G401 (cell line): Measurements from ENCODE around the gene CLIC5. TPM values are rescaled to one million over a fixed set of nuclear protein-coding genes. Genes with fewer than 3 reads are reported as not detected.

Experiments used
- DNase-seq: peaks from one replicate; pipeline ENCODE4 v3.0.0-alpha.2; 2015; ENCODE audit warnings: low spot score
- in situ Hi-C: cut with HindIII; loops from 2 replicates; pipeline ENCODE4 v1.10.0; 2016; ENCODE audit warnings: low sequenced_read_pairs, mixed read lengths
- total RNA-seq: library from RNA; depleted of rRNA; stranded (reverse); fragments of >200 nt; shearing (Covaris generic); gene quantifications from 2 replicates; pipeline ENCODE4 v1.2.3, GENCODE V29; 2014; rRNA removed

CLIC5 gene
- total RNA-seq: not detected in 2 replicates

DNA sequence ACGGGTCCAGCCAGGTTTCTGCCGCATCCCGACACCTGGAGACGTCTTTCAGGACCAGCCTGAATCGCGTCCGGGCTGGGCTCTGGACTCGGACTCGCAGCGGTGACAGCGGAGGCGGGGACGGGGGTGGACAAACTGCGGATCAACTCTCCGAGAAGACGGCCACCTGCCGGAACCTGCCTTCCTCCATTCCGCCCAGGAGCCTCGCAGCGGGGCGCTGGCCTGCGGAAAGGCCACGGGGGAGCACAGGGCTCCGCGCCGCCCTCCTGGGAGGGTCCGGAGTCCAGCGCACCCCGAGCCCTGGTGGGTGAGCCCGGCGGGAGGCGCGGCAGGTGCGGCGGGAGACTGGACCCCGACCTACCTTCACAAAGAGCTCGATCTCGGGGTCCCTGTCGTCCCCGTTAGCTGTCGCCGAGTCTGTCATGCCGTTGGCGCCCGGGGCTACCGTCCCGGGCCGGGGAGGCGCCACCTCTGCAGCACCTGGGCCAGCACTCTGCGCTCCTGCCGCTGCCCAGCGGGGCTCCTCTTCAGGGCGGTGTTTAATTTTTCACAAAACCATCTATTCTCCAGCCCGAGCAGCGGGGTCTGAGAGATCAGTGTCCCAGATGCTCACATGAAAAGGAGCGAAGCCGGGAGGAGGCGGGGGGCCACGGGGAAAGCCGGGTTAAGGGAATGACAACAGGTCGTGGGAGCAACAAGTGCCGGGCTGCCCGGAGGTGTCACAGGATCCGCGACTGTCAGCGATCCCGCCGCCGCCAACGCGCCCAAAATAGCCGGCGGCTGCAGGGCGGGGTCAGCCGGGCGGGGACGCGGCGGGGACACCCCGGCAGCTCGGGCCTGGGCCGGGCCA lies at the start of gene CLIC5:
CLIC5 (minus strand) TSS at position 742 of the 850 bp plus-strand sequence; CDS start at position 424, 318 bp downstream.
- DNase-seq: no peak
- in situ Hi-C loops: no loop called here

DNA sequence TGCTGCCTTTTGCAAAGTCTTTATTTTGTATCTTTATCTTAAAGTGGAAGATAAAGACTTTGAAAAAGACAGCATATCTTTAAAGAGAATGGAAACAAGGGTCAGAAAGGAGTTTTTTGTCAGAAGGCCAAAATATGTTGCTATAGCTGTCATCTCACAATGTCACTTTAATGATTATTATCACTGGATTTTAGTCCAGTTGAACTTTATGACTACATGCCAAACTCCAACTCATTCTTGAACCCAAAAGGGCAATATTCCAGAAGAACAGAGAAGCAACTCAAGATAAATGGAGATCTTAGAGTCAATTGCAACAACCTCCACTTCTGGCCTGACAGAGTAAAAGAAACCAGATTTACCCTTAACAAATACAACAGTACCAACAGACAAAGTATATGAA lies 47.3 kb upstream of the CLIC5 start:
- in situ Hi-C loops: no loop called here
- DNase-seq: no peak

DNA sequence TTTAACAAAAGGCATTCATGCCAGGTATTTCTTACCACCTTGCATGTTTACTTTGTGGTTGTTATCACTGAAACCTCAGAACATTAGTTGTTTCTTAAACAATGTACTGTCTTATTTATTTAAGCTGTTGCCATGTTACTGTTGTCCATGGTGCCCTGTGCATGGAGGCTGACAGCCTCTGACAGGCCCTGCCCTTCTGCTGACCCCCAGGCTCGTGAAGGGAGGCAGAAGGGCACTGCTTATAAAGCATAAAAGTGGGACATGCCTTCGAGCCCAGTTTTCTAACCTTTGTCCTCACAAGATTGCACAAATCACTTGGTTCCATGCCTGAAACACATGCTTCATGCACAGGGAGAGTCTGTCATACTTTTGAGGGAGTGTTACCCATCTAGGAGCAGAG lies 46.7 kb upstream of the CLIC5 start:
- in situ Hi-C loops: no loop called here
- no peak for DNase-seq

DNA sequence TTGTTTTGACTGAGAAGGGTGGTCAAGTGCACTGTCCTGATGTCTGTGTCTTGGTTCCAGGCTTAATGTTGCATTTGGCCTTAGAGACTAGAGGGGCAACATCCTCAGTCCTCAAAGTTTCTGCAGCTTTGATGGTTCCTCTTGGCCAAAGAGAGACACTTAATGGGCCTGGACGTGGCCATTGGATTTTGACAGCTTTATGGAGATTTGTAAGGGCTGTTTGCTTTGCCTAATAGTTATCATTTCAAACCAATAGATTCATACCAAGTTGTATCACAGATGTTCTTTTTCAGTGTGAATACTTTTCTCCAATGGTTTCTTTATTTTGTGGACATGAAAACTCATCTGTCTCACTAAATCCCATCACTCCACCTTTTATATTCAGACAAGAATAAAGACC lies 45.8 kb upstream of the CLIC5 start:
- in situ Hi-C loops: no loop called here
- no peak for DNase-seq

DNA sequence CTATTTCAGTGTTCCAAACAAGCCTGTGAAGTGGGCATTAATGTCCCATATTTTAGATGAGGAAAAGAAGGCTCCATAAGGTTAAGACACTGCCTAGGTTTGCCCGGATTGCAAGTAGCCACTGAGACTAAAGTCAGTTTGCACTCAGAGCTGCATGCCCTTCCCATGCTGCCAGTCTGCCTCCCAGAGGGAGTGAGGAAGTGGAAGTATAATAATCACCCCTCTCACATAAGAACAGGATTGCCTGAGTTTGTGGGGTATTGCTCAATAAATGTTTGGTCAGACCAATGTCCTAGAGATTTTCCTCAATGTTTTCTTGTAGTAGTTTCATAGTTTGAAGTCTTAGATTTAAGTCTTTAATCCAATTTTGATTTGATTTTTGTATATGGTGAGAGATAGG lies 43.9 kb upstream of the CLIC5 start:
- in situ Hi-C loops: no loop called here
- DNase-seq: no peak

DNA sequence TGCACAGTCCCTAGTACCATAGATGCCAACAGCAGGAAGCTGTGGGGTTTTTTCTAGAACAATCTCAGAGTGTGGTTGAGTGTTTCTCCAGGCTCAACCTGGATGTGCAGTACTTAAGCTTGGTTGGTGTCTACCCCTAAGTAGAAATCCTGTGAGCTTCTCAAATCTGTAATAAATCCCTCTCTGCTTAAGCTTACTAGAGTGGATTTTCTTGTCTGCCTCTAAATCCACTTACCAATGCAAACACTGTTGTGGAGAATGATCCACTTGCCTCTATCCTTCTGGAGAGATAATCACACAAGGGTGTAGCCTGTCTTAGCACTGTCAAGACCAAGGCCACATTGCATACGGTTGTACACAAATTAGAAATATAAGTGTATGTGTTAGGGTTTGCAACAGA lies 43.3 kb upstream of the CLIC5 start:
- DNase-seq: no peak
- in situ Hi-C loops: no loop called here

DNA sequence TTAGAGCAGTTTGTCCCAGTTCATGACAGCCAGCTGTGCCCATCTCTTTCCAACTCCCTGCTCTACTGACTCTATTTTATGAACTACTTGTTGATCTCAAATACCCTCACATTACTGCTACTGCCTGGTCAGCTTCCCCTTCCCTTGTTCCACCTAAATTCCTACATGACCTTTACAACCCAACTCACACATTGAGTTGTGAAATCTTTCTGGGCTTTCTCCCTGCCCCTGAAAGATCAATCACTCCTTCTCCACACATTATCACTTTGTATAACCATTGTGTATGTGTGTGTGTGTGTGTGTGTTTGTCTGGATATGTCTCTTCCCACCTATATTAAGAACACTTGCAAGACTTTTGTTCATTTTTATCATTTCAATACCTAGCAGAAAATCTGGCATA lies 42.1 kb upstream of the CLIC5 start:
- no peak for DNase-seq
- in situ Hi-C loops: no loop called here

DNA sequence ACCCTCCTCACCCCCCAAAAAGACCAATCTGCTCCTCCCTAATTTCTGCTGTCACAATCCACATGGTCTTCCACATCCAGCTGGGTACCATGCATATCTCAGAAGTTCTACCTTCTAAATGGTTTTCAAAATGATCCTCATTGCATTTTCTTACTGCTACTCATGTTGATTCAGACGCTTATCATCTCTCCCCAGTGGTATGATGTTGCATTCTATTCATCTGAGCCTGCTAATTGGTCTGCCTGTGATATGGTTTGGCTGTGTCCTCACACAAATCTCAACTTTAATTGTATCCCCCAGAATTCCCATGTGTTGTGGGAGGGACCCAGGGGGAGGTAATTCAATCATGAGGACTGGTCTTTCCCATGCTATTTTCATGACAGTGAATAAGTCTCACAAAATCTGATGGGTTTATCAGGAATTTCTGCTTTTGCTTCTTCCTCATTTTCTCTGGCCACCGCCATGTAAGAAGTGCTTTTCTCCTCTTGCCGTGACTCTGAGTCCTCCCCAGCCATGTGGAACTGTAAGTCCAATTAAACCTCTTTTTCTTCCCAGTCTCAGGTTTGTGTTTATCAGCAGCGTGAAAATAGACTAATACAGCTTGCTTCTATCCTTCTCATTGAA lies 41.4 kb upstream of the CLIC5 start:
- in situ Hi-C loops: no loop called here
- no peak for DNase-seq

DNA sequence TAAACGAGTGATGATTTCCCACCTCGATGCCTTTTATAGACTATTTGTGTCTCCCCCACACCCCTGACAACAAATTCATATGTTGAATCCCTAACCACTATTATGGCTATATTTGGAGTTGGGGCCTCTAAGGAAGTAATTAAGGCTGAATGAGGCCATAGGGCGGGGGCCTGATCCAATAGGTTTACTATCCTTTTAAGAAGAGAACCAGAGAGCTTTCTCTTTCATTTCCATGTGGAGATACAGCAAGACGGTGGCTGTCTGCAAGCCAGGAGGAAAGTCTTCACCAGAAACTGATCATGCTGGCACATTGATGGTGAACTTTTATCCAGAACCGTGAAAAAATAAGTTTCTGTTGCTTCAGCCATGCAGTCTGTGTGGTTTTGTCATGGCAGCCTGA lies 38.9 kb upstream of the CLIC5 start:
- in situ Hi-C loops: no loop called here
- no peak for DNase-seq

DNA sequence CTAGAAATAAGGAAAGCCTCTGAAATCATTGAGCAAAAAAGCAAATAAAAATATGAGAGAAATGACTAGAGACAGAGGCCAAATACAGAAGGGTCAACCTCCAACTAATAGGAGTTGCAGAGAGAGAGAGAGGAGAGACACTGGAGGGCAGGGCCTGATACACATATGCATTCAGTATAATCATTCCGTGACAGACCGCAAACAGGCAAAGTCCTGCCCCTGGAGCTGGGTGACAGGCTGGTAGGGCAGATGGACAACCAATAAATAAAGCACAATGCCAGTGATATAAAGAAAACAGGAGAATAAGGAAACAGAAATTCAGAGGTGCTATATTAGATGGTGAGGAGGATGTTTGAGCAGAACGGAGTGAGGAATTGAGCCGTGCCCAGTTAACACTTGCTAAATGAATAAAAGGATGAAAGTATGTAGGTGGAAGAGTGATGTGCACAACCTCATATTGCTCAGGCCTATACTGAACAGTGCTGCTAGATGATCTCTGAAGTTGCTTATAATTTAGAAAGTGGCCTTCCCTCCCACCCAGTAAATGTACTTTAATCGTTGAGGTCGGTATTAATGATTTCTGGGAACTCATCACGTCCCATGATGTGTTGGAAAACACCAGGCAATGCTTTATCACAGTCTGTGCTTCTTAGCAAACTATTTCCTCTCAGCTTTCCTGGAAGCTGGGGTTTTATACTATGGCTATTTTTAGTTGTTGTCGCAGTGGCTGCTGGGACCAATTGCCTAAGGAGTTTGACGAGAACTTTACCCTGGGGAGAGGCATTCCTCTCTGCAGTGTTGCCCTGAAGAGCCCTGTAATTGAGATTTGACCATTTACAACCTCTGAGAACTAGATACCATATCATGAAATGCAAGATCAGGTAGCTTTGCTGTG lies 37.6 kb upstream of the CLIC5 start:
- in situ Hi-C loops: no loop called here

DNA sequence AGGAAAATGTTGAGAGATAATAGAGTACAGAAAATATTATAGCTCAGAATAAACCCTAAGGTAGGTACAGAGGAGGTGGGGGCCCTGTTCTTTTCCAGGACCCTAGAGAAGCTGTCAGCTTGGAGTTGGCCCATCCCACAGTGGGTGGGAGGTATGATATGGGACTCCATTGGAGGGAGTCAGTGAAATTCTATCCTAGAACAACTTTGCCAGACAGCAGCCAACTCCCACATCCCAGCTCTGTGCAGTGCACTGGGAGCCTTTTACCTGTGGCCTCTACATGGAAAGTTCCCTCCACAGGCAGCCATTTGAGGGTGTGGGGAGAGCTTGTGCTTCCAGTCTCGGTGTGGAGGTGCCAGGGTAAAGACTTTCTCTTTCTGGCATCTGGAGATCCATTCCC lies 36.8 kb upstream of the CLIC5 start:
- in situ Hi-C loops: no loop called here
- no peak for DNase-seq

More for the DNA sequence above, 37.6 kb upstream of the CLIC5 start:
- DNase-seq: no peak

DNA sequence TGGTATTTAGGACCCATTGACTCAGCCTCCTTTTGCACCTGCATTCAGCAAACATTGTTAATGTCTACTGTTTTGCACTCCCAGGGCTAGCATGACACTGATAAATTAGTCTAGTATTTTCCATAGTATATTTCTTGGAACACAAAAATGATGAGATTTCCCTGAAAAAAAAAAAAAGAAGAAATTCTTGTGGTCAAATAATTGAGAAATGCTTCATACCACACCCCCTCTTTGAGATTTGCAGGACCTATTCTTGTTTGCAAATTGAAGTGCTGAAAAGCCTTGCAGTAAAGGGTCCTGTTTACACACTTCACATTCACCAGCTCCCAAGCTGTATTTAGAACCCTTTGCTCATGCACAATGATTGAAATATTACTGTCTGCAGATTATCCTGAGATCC lies 36.3 kb upstream of the CLIC5 start:
- in situ Hi-C loops: no loop called here
- no peak for DNase-seq

DNA sequence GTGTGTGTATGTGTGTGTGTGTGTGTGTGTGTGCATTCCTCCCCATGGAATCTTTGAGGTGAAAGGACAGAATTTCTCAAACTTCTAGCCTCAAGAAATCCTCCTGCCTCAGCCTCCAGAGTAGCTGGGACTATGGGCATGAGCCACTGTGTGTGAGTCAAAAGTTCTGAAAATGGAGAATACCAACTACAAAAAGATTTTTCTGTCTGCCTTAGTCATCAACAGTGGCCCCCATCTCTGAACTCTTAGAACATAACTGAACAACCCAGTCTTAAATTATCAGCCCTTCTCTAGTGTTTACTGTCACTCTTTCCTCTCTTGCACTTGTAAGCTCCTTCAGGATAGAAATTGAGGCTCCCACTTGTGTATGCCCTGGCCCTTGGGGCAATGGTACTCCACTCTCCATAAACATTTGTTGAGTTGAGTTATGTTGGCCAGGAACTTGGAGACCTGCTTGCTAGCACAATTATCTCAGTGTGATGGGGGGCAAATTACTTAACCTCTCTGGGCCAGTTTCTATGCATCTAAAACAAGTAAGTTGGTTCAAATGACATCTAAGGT lies 35.3 kb upstream of the CLIC5 start:
- in situ Hi-C loops: no loop called here
- DNase-seq: no peak

DNA sequence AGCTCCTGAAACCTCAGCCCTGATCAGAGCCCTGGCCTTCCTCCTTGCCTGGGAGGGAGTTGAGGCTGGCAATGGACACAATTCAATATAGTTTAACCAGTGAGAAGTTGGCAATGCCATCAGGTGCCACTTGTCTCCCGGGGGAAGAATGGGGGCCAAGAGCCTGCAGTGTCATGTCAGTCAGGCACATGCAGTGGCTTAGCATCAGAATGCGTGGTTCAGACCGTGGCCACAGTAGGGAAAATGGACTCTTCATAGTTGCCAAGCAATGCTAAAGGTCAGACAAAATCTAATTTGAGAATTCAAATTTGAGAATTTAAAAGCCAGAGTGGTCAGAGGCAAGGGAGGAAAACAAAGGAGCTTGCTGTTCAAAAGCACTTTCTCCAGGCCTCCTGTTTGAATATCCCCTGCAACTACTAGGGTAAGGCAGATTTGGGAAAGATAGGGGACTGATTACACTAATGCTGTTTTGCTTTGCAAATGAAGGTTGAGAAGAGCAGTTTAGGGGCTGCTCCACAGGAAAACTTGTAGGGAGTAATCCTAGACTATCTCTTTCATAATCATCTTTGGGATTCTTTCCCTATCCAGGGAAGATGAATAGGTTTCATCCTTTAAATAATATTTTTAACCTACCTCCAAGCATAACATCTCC lies 33.1 kb upstream of the CLIC5 start:
- in situ Hi-C loops: no loop called here

DNA sequence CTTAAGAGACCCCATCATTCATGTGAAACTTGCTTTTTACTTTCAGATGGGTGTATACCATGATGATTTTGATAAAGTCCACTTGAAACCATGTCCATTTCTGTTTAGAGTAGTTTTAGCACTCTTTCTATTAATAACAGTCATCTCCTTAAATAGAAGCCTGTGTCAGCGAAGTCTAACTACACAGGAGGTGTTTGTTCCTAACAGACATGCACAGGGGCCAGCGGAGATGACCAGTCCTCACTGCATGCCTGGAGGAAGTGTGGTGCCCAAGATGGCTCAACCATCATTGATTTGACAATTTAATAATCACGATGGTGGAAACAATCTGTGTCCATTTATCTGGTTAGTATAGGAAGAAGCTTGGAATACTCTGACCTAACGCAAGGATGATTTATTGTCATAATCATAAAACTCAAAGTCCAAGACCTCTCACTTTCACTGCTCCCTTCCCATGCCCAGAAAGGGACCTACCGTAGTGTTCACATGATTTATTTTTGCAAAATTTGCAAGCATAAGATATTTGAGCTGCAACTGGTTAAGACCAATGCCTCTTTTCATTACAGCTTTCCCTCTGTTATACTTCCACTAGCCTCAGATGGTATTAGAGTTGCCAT lies 31.0 kb upstream of the CLIC5 start:
- in situ Hi-C loops: no loop called here
- no peak for DNase-seq

More for the DNA sequence above, 33.1 kb upstream of the CLIC5 start:
- no peak for DNase-seq

DNA sequence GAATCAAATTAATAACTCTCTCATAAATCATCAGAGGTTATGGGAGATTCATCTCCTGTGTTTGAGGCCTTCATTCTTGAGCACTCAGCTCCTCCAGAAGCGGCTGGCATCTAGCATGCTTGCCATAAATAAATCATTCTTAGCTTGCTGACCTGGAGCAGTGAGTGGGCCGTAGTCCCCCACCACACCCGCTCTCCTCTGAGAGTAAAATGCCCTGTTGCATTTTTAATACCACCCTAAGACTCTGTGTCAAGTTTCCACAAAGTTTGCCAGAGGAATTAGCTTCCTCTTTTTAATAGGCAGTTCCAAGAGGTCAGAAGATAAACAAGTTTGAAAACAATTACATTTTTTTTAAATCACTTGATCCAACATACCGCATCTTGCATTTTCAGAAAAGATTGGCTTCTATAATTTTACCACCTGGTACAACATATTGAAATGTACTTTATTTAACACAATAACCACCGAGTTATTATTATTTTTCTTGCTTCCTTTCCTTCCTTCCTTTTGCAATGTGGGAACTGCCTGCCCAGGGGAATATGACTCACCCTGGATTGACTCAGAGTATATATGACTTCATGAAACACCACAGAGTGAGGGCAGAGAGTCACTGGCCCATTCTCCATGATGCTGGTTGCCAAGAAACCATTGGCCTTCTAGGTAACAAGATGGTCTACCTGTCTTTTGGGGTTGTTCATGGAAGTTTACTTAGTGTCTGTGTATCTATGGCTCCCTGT lies 29.4 kb upstream of the CLIC5 start:
- DNase-seq: no peak
- in situ Hi-C loops: no loop called here

DNA sequence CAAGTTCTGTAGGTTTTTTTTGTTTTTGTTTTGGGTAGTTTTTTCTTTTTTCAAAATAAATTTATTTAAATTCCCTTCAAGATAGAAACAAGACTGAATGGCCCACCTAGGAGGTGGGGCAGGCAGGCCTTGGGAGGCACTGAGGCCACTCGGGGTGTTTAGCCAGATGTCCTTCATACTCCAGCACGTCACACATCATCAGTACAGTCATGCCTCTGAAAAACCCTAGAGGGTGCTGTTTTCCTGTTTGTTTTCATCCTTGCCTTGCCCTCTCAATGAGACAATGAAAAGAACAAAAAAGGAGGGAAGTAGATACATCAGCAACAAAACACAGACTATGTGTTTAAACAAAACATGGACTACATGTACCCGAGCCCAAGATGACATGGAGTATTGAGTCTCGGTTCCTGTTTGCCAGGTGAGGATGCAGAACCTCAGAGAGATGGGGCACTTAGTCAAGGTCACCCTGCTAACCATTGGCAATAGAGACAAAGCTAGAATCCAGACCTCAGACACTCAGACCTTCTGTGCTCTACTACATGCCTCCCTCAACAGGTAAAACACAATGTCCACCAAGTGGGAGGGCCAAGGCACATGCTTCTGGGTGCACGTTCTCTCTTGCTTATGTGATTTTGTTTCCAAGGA lies 26.8 kb upstream of the CLIC5 start:
- peak; percentile 7 for DNase-seq
- in situ Hi-C loops: no loop called here

DNA sequence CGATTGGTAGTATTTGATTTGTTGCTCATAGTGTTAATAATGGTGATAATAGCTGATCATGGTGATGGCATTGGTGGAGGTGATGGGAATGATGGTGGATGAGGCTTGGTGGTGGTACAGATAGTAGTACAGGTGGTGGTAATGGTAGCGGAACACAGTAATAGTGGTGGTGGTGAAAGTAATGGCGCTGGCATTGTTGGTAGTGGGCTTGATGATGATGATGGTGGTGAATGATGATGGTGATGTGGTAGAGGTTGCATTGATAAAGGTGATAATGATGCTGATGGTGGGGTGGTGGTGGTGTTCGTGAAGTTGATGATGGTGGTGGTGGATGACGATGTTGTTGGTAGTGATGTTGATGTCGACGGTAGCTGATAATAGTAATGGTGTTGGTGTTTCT lies 24.6 kb upstream of the CLIC5 start:
- no peak for DNase-seq

More for the DNA sequence above, 24.6 kb upstream of the CLIC5 start:
- in situ Hi-C loops: no loop called here
